Measurements from ENCODE around the gene TTR.

Gene TTR

GRCh38 chr18:31616586-31616985 lies 24.9 kb downstream of the TTR start:
- no peak for DNase-seq (ENCODE audit: low spot score)

- DNase-seq (ENCODE audit: low spot score) = no peak
Observed at GRCh38 chr18:31617031-31617717, 25.5 kb downstream of the TTR start.

GRCh38 chr18:31618801-31619200 lies 27.1 kb downstream of the TTR start:
- DNase-seq (ENCODE audit: low spot score) = no peak

GRCh38 chr18:31619291-31619690 lies 27.6 kb downstream of the TTR start:
- DNase-seq (ENCODE audit: low spot score) = no peak

- DNase-seq (ENCODE audit: low spot score) = no peak
Observed at GRCh38 chr18:31624892-31625640, 33.4 kb downstream of the TTR start.

GRCh38 chr18:31626409-31626808 lies 34.7 kb downstream of the TTR start:
- DNase-seq (ENCODE audit: low spot score) = no peak

- no peak for DNase-seq (ENCODE audit: low spot score)
Observed at GRCh38 chr18:31630549-31630948, 38.9 kb downstream of the TTR start.

- no peak for DNase-seq (ENCODE audit: low spot score)
Observed at GRCh38 chr18:31631526-31631925, 39.8 kb downstream of the TTR start.

GRCh38 chr18:31632356-31632755 lies 40.7 kb downstream of the TTR start:
- no peak for DNase-seq (ENCODE audit: low spot score)

GRCh38 chr18:31633392-31634330 lies 42.0 kb downstream of the TTR start:
- no peak for DNase-seq (ENCODE audit: low spot score)

- DNase-seq (ENCODE audit: low spot score) = peak; percentile 37
Observed at GRCh38 chr18:31634331-31634713, 42.6 kb downstream of the TTR start.

GRCh38 chr18:31636387-31636786 lies 44.7 kb downstream of the TTR start:
- DNase-seq (ENCODE audit: low spot score) = no peak

GRCh38 chr18:31637445-31637844 lies 45.8 kb downstream of the TTR start:
- DNase-seq (ENCODE audit: low spot score) = no peak

- DNase-seq (ENCODE audit: low spot score) = no peak
Observed at GRCh38 chr18:31643003-31643402, 51.3 kb downstream of the TTR start.

- DNase-seq (ENCODE audit: low spot score) = no peak
Observed at GRCh38 chr18:31645411-31645810, 53.7 kb downstream of the TTR start.

- DNase-seq (ENCODE audit: low spot score) = no peak
Observed at GRCh38 chr18:31646332-31647126, 54.9 kb downstream of the TTR start.

- no peak for DNase-seq (ENCODE audit: low spot score)
Observed at GRCh38 chr18:31647127-31647753, 55.6 kb downstream of the TTR start.
